SK-N-DZ (cell line): ENCODE results near the gene FLT4.

Source experiments
- DNase-seq: peaks from one replicate; pipeline ENCODE4 v3.0.0-alpha.2; 2015; ENCODE audit warnings: low spot score

The FLT4 gene

GRCh38 chr5:180643191-180643851 is 6.1 kb downstream of the FLT4 start:
- DNase-seq: no peak

- no peak for DNase-seq
Observed at GRCh38 chr5:180642779-180643178, 6.6 kb downstream of the FLT4 start.

DNA sequence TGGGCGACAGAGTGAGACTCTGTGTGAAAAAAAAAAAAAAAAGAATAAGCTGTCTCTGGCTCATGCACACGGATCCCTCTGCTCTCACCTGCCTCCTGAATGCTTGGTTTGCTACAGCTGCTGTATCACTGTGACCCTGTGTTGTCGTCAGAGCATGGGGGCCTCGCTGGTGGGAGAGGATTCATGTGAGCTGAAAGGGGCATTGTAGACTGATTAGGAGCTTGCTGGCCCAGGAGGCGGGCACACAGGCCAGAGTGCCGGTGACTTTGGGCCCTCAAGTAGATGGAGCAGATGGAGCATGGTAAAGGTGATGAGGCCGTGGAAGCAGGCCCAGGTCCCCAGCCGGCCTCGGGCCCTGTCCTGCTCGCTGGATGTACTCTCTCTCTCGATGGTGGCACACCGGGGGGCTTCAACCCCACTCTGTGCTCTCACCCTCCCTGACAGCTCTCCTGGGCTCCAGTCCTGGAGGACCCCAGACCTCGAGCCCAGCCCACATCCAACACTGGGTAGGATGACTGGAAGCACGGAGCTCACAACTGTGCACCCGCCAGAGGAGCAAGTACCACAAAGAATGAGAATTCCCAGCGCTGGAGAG is 7.1 kb downstream of the FLT4 start:
- DNase-seq: no peak

DNA sequence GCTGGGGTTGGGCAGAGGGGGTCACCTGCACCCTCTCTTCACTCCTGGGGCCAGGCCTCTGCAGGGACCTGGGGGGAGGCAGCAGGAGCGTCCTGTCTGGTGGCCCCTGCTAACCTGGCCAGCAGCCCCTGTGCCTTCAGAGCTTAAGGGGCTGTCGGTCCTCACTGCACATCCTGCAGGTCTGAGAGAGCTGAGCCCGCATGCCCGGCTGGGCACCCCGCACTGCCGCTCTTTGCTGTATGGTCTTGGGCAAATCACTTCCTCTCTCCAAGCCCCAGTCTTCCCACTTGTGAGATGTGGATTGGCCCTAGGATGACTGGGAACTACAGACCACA is 7.9 kb downstream of the FLT4 start:
- no peak for DNase-seq

GRCh38 chr5:180640861-180641565 is 8.4 kb downstream of the FLT4 start:
- no peak for DNase-seq

DNA sequence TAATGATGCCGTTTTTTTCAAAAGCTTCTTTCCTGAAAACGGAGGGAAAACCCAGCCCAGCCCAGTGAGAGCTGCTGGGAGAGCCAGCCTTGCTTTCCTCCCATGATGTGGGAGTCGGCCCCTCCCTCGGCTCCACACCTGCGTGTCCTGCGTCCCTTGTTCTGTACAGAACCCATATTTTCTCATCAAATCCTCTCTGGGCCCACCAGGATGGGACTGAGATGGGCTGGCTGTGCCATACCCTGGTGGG is 8.9 kb downstream of the FLT4 start:
- DNase-seq: no peak

GRCh38 chr5:180639741-180640610 is 9.4 kb downstream of the FLT4 start:
- DNase-seq: no peak

GRCh38 chr5:180639287-180639686 is 10.1 kb downstream of the FLT4 start:
- no peak for DNase-seq

- no peak for DNase-seq
Observed at GRCh38 chr5:180637962-180638680, 11.3 kb downstream of the FLT4 start.

- DNase-seq: no peak
Observed at GRCh38 chr5:180636403-180637075, 12.9 kb downstream of the FLT4 start.

- no peak for DNase-seq
Observed at GRCh38 chr5:180636016-180636402, 13.4 kb downstream of the FLT4 start.

GRCh38 chr5:180633283-180634177 is 15.9 kb downstream of the FLT4 start:
- DNase-seq: no peak

- DNase-seq: no peak
Observed at GRCh38 chr5:180632768-180633167, 16.6 kb downstream of the FLT4 start.

DNA sequence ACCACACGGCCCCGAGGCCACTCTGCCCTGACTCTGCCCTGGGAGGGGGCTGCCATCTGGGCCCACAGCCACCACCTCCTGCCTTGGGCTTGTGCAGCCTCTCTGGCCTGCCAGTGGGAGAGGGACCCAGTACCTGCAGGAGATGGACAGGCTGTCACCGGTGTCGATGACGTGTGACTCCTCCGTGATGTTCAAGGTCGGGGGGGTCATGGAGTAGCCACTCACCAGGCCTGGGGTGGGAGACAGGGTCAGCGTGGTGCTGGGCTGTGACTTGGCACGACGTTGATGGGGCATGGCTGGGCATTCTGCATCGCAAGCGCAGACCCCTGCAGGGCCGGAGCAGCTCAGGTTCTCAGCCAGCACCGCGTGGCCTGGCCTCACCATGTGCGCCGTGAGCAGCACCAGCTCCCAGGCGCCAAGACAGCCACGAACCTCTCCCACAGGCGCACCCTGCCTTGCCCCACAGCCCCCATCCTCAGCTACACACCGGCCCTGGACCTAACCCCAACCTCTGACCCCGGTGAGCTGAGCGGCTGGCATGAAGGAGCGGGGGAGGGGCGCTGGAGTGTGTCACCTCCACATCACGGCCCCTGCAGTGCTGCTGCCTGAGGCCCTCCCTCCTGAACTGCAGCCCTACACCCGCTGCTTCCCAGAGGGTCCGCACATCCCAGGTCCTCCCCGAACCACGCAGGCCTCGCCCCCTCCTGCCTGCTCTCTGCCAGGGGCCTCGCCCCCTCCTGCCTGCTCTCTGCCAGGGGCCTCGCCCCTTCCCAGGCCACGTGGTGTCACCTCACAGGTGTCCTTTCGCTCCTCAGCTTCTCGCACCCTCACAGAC is 17.6 kb downstream of the FLT4 start:
- no peak for DNase-seq

DNA sequence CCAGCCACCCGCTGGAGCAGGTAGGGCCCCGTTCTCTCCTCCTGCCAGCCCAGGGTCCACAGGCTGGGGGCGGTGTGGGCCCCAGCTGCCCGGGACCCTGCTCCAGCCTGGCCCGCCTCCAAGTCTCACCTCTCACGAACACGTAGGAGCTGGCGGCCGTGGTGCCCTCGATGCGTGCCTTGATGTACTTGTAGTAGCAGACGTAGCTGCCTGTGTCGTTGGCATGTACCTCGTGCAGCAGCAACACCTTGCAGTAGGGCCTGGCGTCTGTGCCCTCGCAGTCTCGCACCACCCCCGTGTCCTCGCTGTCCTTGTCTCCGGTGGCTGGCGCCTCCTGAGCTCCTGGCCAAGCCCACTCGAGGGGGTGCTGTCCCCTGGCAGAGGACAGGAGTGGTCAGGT is 19.0 kb downstream of the FLT4 start:
- no peak for DNase-seq

DNA sequence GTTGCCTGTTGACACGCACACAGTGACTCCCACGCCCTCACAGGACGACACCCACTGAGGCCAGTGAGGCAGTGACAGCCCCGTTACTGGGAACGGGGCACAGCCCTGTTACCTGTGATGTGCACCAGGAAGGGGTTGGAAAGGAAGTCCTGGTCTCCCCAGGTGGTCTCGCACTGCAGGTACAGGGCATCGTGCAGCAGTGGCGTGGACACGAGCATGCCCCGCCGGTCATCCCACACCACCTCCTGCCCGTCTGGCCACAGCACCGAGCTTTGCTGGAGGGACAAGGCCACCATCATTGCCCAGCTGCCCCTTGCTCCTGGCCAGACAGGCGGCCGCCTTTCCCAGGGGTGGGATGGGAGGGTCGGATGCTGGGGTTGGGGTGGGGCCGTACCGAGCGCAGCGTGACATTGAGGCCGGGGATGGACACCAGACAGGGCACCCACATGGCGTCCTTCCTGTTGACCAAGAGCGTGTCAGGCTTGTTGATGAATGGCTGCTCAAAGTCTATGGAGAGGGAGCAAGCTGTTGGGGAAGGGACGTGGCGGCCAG is 19.5 kb downstream of the FLT4 start:
- no peak for DNase-seq

DNA sequence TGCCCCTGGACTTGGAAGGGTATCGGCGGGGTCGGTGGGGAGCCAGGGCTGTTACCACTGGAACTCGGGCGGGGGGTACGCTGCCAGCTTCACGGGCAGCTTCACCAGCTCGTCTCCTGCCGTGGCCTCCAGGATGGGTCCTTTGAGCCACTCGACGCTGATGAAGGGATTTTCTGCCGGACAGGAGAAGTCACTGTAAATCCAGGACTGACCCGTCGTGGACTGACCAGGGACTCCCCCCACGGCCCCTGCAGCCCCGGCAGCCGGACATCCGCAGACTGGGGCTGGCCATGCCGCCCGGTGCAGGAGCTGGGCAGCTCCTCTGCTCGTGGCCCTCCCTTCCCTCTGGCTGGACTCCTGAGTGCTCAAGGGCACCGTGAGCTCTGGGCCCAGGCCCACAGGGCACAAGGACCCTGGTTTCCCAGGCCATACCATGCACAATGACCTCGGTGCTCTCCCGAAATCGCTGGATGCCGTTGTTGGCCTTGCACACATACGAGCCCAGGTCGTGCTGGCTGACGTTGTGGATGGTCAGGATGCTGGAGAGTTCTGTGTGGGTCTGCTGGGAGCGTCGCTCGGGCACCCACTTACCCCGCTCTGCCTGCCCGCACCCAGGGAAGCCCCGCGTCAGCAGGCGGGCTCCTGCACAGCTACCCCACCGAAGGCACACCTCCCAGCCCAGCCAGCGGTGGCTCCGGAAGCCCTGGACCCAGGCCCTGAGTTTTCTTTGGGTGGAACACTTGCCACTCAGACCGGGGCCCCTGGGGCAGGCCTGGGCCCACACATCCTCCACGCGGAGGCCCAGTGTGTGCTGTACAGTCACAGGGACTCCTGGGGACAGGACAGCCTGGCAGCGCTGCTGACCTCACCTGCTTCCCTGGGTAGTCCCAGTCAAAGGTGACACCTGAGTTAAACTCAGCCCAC is 20.3 kb downstream of the FLT4 start:
- no peak for DNase-seq

GRCh38 chr5:180628211-180628610 is 21.2 kb downstream of the FLT4 start:
- DNase-seq: no peak
